GM13977 (cell line): ENCODE results near the gene RPL38.

Source experiments
- DNase-seq: peaks from one replicate; pipeline ENCODE4 v3.0.0; 2012; ENCODE audit warnings: low spot score
- in situ Hi-C: fragments of 300-500 bp; cut with MboI; formaldehyde crosslinking; loops from one replicate; pipeline ENCODE4 v1.12.0; 2022; ENCODE audit warnings: low sequenced_read_pairs, low pct_unique_long_range_greater_than_20kb, mixed read lengths, inconsistent platforms; ENCODE audit not compliant: unreplicated experiment
- TF ChIP-seq, protein P1 (sequence below): IDR thresholded peaks from 2 replicates; pipeline ENCODE4 v1.5.1; 2012; ENCODE audit warnings: mild to moderate bottlenecking, control low read depth; ENCODE audit not compliant: insufficient read depth; ENCODE audit errors: extremely low read depth, missing control alignments

RPL38 gene

DNA sequence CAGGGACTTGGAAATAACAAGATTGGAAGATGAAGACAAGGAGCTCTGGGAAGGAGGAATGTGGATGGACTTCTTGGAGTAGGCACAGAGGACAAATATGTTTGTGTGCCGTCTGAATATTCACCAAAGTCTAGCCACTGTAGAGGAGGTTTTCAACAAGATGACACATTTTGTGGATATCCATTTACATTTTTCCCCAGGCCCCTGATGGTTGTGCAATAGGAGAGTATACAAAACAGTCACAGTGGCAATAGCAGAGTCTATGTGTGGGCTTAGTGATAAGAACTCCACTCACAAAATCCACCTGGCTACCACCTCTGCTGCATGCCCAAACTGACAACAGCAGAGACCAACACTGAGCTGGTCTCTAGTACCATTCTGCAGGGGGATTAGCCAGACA lies 32.6 kb upstream of the RPL38 start:
- no peak for DNase-seq
- in situ Hi-C loops = no loop called here
- TF ChIP-seq, protein P1, sequence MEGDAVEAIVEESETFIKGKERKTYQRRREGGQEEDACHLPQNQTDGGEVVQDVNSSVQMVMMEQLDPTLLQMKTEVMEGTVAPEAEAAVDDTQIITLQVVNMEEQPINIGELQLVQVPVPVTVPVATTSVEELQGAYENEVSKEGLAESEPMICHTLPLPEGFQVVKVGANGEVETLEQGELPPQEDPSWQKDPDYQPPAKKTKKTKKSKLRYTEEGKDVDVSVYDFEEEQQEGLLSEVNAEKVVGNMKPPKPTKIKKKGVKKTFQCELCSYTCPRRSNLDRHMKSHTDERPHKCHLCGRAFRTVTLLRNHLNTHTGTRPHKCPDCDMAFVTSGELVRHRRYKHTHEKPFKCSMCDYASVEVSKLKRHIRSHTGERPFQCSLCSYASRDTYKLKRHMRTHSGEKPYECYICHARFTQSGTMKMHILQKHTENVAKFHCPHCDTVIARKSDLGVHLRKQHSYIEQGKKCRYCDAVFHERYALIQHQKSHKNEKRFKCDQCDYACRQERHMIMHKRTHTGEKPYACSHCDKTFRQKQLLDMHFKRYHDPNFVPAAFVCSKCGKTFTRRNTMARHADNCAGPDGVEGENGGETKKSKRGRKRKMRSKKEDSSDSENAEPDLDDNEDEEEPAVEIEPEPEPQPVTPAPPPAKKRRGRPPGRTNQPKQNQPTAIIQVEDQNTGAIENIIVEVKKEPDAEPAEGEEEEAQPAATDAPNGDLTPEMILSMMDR = no peak

DNA sequence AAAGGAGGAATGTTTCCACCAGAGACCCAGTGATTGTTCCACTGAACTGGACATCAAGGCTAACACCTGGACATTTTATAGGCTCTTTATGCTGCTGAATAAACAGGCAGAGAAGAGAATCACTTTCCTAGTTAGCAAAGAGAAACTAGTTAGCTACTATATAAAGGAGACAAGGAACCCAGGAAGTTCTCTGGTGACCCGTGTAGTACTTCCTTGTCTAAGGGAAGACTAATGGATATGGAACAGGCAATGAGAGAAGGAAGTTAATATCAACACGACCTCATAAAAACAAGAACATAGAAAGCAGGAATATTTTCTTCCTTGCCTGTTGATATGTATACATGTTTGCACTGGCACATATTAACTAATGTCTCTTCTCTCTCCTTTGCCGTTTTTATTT lies 30.8 kb upstream of the RPL38 start:
- DNase-seq = no peak
- TF ChIP-seq, protein P1 = no peak
- in situ Hi-C loops = no loop called here

DNA sequence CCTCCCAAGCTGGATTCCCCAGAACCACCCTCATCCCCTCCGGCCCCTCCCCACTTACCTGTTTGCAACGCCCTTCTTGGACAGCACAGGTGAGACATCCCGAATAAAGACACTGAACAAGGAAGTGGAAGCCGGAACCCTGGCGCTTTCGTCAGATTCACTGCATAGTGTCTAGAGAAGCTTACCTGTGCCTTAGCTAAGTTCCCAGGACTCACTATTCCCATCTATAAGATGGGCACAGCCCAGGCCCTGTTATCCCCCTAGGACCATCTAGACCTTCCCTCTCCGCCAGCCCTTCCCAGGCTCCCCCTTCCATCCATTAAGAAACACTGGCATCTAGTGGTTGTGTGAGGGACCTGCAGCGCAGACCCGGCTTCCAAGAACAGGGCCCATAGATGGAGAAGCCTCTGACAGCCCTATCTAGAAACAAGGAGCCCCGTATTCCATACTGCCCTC lies 26.9 kb upstream of the RPL38 start:
- TF ChIP-seq, protein P1 = peak; percentile 84
- peak; percentile 69 for DNase-seq
- in situ Hi-C loops = no loop called here

DNA sequence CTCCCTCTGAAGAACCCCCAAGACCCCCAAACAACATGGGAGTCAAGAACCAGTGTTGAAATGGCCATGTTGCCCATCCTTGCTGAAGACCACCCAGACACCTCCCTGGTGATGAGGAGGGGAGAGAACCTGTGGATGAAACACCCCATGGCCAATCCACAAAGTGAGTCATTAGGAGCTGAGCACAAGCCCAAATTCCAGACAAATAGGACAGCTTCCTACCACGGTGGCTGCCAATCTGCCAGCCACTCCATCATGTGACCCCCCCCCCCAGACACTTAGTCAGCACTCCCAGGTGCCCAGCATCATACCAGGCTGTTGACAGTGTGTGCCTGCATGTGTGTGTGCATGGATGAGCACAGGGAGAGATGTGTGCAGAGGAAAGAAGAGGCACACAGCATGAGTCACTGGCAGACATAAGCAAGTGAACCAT lies 26.4 kb upstream of the RPL38 start:
- in situ Hi-C loops = no loop called here
- TF ChIP-seq, protein P1 = no peak
- no peak for DNase-seq

DNA sequence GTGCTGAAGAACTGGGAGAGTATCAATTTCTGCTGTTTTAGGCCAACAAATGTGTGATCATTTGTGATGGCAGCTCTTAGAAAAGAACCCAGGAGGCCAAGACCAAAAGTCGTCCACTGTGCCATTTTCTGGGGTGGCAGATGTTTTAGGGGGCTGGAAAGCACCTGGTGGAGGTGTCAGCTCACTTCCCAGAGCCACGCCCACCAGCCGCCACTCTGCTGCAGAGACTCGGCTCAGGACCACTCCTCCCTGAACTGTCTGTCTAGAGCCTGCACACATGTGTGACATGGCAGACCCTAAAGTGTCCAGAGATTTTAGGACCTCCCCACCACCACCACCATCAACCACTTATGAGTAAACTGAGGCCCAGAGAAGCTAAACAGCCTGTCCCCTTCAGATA lies 23.9 kb upstream of the RPL38 start:
- in situ Hi-C loops = no loop called here
- TF ChIP-seq, protein P1 = no peak
- no peak for DNase-seq

DNA sequence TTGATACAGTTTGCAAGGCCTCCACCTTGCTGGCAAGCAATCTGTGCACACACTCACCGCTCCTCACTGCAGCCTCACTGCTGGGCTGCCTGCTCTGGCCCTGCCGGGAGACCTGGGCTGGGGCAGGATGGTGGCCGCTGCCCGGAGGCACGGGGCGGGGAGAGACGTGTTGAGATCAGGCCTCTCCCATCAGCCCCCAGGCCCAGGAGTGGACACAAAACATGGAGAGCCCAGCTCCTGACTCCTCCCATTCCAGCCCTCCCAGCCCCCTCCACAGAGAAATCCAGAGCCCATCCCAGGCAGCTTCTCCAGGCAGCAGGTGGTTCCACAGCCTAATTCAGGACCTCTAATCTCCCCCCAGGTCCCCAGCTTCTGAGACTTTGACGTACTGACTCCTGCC lies 23.1 kb upstream of the RPL38 start:
- in situ Hi-C loops = no loop called here
- DNase-seq = no peak
- TF ChIP-seq, protein P1 = no peak

DNA sequence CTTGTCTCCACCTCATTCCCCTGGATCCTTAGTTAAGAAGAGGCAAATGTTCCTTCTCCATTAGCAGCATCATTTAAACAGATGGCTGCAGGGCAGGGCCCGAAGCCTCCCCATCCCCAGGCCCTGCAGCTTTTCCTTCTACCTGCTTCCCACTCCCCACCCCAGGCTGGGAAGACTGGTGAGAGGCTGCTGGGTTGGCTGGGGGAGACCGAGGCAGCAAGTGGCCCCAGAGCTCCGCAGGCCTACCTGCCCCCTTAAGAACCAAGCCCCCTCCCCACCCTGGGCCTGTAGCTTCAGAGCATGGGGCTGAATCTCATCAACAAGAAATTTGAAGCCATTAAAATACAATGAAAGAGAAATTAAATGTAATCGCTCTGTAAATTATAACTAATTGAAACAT lies 22.1 kb upstream of the RPL38 start:
- TF ChIP-seq, protein P1 = no peak
- in situ Hi-C loops = no loop called here
- no peak for DNase-seq
